ENCODE measurements around the gene KIF20B.
A peak's percentile ranks its signal among the peaks of the same experiment; 100 is the strongest.

Gene KIF20B

GRCh38 chr10:89789188-89789877 lies 87.9 kb downstream of the KIF20B start:
- no peak overlapping the region for H3K4me3 ChIP-seq (ENCODE audit: control insufficient read depth in 1 of 7, extremely low read depth in 1 of 7, insufficient read depth in 4 of 7, low read depth in 2 of 7, low read length in 6 of 7)
- POLR2A ChIA-PET = no interaction called here
- no peaks in the 10 kb centered on the region for H3K9me3 ChIP-seq (ENCODE audit: control extremely low read depth in 1 of 5, control insufficient read depth in 4 of 5, insufficient read depth in 2 of 5, low read depth in 1 of 5, low read length in 4 of 5)
- no peak overlapping the region for H3K27ac ChIP-seq (ENCODE audit: insufficient read depth in 1 of 2, low read depth in 1 of 2, low read length in 2 of 2, poor library complexity in 1 of 2, severe bottlenecking in 2 of 2)
- peaks cover 0 to 3% (median 0%) of the 10 kb centered on the region in 4 experiments for H3K4me1 ChIP-seq (ENCODE audit: control extremely low read depth in 1 of 4, control insufficient read depth in 4 of 4, insufficient read depth in 4 of 4, low read length in 3 of 4)
- WGBS (ENCODE audit: insufficient coverage) = 72% methylated on average over 6 of the region's 7 CpGs
- CTCF ChIA-PET = no interaction called here
- H3K27me3 ChIP-seq (replicated peaks in 2 of 5; ENCODE audit: control insufficient read depth in 4 of 5, insufficient read depth in 5 of 5, low read length in 4 of 5) = peaks cover 0 to 1% (median 0%) of the 10 kb centered on the region in 5 experiments
- no peaks in the 10 kb centered on the region for H3K36me3 ChIP-seq (ENCODE audit: control insufficient read depth in 4 of 4, insufficient read depth in 4 of 4, low read length in 3 of 4)
- DNase-seq = no peak

DNA sequence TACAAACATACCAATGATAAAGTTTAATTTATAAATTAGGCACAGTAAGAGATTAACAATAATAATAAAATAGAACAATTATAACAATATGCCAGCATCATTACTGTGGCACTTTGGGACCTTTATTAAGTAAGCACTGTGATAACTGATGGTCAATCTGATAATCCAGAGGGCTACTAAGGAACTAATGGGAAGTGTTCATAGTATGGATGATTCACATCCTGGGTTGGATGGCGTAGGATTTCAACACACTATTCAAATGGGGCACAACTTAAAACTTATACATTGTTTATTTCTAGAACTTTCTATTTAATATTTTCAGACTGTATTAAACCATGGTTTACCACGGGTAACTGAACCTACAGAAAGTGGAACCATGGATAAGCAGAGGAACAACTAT lies 90.8 kb downstream of the KIF20B start:
- H3K36me3 ChIP-seq (ENCODE audit: control insufficient read depth in 4 of 4, insufficient read depth in 4 of 4, low read length in 3 of 4) = no peaks in the 10 kb centered on the region
- ChIA-PET POLR2A (no interaction called here), CTCF (interaction anchor here (1.2 kb wide), 1 partner anchor 8 kb away, joined by 3 read pairs; no protein-coding TSS in a partner anchor)
- WGBS (ENCODE audit: insufficient coverage) = no CpG with 5 or more reads among the region's 2 CpGs
- peaks cover 0 to 1% (median 0%) of the 10 kb centered on the region in 5 experiments for H3K27me3 ChIP-seq (replicated peaks in 2 of 5; ENCODE audit: control insufficient read depth in 4 of 5, insufficient read depth in 5 of 5, low read length in 4 of 5)
- no peak overlapping the region for H3K27ac ChIP-seq (ENCODE audit: insufficient read depth in 1 of 2, low read depth in 1 of 2, low read length in 2 of 2, poor library complexity in 1 of 2, severe bottlenecking in 2 of 2)
- H3K4me1 ChIP-seq (ENCODE audit: control extremely low read depth in 1 of 4, control insufficient read depth in 4 of 4, insufficient read depth in 4 of 4, low read length in 3 of 4) = peaks cover 0 to 3% (median under 1%) of the 10 kb centered on the region in 4 experiments
- no peak overlapping the region for H3K4me3 ChIP-seq (ENCODE audit: control insufficient read depth in 1 of 7, extremely low read depth in 1 of 7, insufficient read depth in 4 of 7, low read depth in 2 of 7, low read length in 6 of 7)
- no peak for DNase-seq
- no peaks in the 10 kb centered on the region for H3K9me3 ChIP-seq (ENCODE audit: control extremely low read depth in 1 of 5, control insufficient read depth in 4 of 5, insufficient read depth in 2 of 5, low read depth in 1 of 5, low read length in 4 of 5)

DNA sequence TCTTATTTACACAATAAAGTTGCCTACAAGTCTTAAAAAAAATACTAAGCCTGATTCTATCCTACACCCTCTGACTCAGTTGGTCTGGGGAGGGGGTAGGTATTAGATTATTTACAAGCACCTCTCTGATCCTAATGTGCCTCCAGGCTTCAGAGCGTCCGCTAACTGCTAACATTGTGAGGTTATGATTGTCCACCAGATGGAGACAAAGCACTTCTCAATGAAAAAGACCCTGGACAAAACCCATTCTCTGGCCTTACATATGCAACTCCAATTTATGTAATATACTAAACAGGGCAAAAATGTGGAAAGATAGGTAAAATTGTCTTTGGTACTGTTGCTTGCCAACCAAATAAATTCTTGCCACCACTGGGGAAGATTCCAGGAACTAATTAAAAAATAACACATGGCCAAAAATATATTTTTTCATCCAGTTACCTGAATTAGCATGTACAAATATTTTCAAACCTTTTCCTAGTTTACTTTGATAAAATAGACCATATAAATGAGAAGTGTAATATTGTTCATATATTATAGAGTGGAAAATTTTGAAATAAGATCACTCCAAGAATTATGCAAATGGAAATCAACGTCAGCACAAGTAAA lies 92.4 kb downstream of the KIF20B start:
- POLR2A ChIA-PET = no interaction called here
- no CpG with 5 or more reads among the region's 3 CpGs for WGBS (ENCODE audit: insufficient coverage)
- CTCF ChIA-PET = interaction anchor here (1.1 to 2.6 kb wide), 6 partner anchors 9 to 1067 kb away, joined by 3 to 8 read pairs (median 3); no protein-coding TSS in a partner anchor

DNA sequence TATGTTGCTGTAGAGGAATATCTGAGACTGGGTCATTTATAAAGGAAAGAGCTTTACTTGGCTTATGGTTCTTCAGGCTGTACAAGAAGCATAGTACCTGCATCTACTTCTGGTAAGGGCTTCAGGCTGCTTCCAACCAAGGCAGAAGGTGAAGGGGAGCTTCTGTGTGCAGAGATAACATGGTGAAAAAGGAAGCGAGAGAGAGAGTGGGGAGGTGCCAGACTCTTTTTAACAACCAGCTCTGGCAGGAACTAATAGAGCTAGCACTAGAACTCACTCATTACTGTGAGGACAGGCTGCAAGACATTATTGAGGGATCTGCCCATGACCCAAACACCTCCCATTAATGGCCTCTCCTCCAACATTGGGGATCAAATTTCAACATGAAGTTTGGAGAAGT lies 94.5 kb downstream of the KIF20B start:
- CTCF ChIA-PET = interaction anchor here (2.6 kb wide), 1 partner anchor 1065 kb away, joined by 8 read pairs; no protein-coding TSS in a partner anchor
- H3K36me3 ChIP-seq (ENCODE audit: control insufficient read depth in 4 of 4, insufficient read depth in 4 of 4, low read length in 3 of 4) = no peaks in the 10 kb centered on the region
- peaks cover 0 to 2% (median 0%) of the 10 kb centered on the region in 4 experiments for H3K4me1 ChIP-seq (ENCODE audit: control extremely low read depth in 1 of 4, control insufficient read depth in 4 of 4, insufficient read depth in 4 of 4, low read length in 3 of 4)
- no peak overlapping the region for H3K27ac ChIP-seq (ENCODE audit: insufficient read depth in 1 of 2, low read depth in 1 of 2, low read length in 2 of 2, poor library complexity in 1 of 2, severe bottlenecking in 2 of 2)
- H3K4me3 ChIP-seq (ENCODE audit: control insufficient read depth in 1 of 7, extremely low read depth in 1 of 7, insufficient read depth in 4 of 7, low read depth in 2 of 7, low read length in 6 of 7) = no peak overlapping the region
- peak in 1 of 3 donors; percentile 22 for DNase-seq
- no peaks in the 10 kb centered on the region for H3K27me3 ChIP-seq (replicated peaks in 2 of 5; ENCODE audit: control insufficient read depth in 4 of 5, insufficient read depth in 5 of 5, low read length in 4 of 5)
- H3K9me3 ChIP-seq (ENCODE audit: control extremely low read depth in 1 of 5, control insufficient read depth in 4 of 5, insufficient read depth in 2 of 5, low read depth in 1 of 5, low read length in 4 of 5) = no peaks in the 10 kb centered on the region
- 75% methylated on average over 1 of the region's 1 CpG for WGBS (ENCODE audit: insufficient coverage)
- POLR2A ChIA-PET = no interaction called here

More for the DNA sequence above, 92.4 kb downstream of the KIF20B start:
- H3K27me3 ChIP-seq (replicated peaks in 2 of 5; ENCODE audit: control insufficient read depth in 4 of 5, insufficient read depth in 5 of 5, low read length in 4 of 5) = peaks cover 0 to 1% (median 0%) of the 10 kb centered on the region in 5 experiments
- peak; percentile 59 to 79 (median 75) for DNase-seq
- H3K36me3 ChIP-seq (ENCODE audit: control insufficient read depth in 4 of 4, insufficient read depth in 4 of 4, low read length in 3 of 4) = no peaks in the 10 kb centered on the region
- H3K4me3 ChIP-seq (ENCODE audit: control insufficient read depth in 1 of 7, extremely low read depth in 1 of 7, insufficient read depth in 4 of 7, low read depth in 2 of 7, low read length in 6 of 7) = no peak overlapping the region
- no peaks in the 10 kb centered on the region for H3K9me3 ChIP-seq (ENCODE audit: control extremely low read depth in 1 of 5, control insufficient read depth in 4 of 5, insufficient read depth in 2 of 5, low read depth in 1 of 5, low read length in 4 of 5)
- H3K4me1 ChIP-seq (ENCODE audit: control extremely low read depth in 1 of 4, control insufficient read depth in 4 of 4, insufficient read depth in 4 of 4, low read length in 3 of 4) = peaks cover 0 to 3% (median under 1%) of the 10 kb centered on the region in 4 experiments
- no peak overlapping the region for H3K27ac ChIP-seq (ENCODE audit: insufficient read depth in 1 of 2, low read depth in 1 of 2, low read length in 2 of 2, poor library complexity in 1 of 2, severe bottlenecking in 2 of 2)

GRCh38 chr10:89798092-89798491 lies 96.7 kb downstream of the KIF20B start:
- Histone ChIP-seq H3K36me3 (ENCODE audit: control insufficient read depth in 4 of 4, insufficient read depth in 4 of 4, low read length in 3 of 4) (no peaks in the 10 kb centered on the region), H3K27me3 (replicated peaks in 2 of 5; ENCODE audit: control insufficient read depth in 4 of 5, insufficient read depth in 5 of 5, low read length in 4 of 5) (no peaks in the 10 kb centered on the region), H3K9me3 (ENCODE audit: control extremely low read depth in 1 of 5, control insufficient read depth in 4 of 5, insufficient read depth in 2 of 5, low read depth in 1 of 5, low read length in 4 of 5) (no peaks in the 10 kb centered on the region), H3K4me1 (ENCODE audit: control extremely low read depth in 1 of 4, control insufficient read depth in 4 of 4, insufficient read depth in 4 of 4, low read length in 3 of 4) (peaks cover 0 to 2% (median 0%) of the 10 kb centered on the region in 4 experiments), H3K4me3 (ENCODE audit: control insufficient read depth in 1 of 7, extremely low read depth in 1 of 7, insufficient read depth in 4 of 7, low read depth in 2 of 7, low read length in 6 of 7) (no peak overlapping the region), H3K27ac (ENCODE audit: insufficient read depth in 1 of 2, low read depth in 1 of 2, low read length in 2 of 2, poor library complexity in 1 of 2, severe bottlenecking in 2 of 2) (no peak overlapping the region)
- no peak for DNase-seq
- no CpG with 5 or more reads among the region's 2 CpGs for WGBS (ENCODE audit: insufficient coverage)
- ChIA-PET POLR2A (no interaction called here), CTCF (no interaction called here)

- Histone ChIP-seq H3K27me3 (replicated peaks in 2 of 5; ENCODE audit: control insufficient read depth in 4 of 5, insufficient read depth in 5 of 5, low read length in 4 of 5) (no peaks in the 10 kb centered on the region), H3K27ac (ENCODE audit: insufficient read depth in 1 of 2, low read depth in 1 of 2, low read length in 2 of 2, poor library complexity in 1 of 2, severe bottlenecking in 2 of 2) (no peak overlapping the region), H3K4me1 (ENCODE audit: control extremely low read depth in 1 of 4, control insufficient read depth in 4 of 4, insufficient read depth in 4 of 4, low read length in 3 of 4) (peaks cover 0 to 2% (median 0%) of the 10 kb centered on the region in 4 experiments), H3K4me3 (ENCODE audit: control insufficient read depth in 1 of 7, extremely low read depth in 1 of 7, insufficient read depth in 4 of 7, low read depth in 2 of 7, low read length in 6 of 7) (no peak overlapping the region), H3K9me3 (ENCODE audit: control extremely low read depth in 1 of 5, control insufficient read depth in 4 of 5, insufficient read depth in 2 of 5, low read depth in 1 of 5, low read length in 4 of 5) (no peaks in the 10 kb centered on the region), H3K36me3 (ENCODE audit: control insufficient read depth in 4 of 4, insufficient read depth in 4 of 4, low read length in 3 of 4) (no peaks in the 10 kb centered on the region)
- POLR2A ChIA-PET = no interaction called here
- no peak for DNase-seq
- WGBS (ENCODE audit: insufficient coverage) = 100% methylated on average over 2 of the region's 2 CpGs
- CTCF ChIA-PET = interaction anchor here (0.8 to 1.1 kb wide), 2 partner anchors 12 to 1063 kb away, joined by 3 read pairs; no protein-coding TSS in a partner anchor
Measured at GRCh38 chr10:89799573-89799972, 98.2 kb downstream of the KIF20B start.

DNA sequence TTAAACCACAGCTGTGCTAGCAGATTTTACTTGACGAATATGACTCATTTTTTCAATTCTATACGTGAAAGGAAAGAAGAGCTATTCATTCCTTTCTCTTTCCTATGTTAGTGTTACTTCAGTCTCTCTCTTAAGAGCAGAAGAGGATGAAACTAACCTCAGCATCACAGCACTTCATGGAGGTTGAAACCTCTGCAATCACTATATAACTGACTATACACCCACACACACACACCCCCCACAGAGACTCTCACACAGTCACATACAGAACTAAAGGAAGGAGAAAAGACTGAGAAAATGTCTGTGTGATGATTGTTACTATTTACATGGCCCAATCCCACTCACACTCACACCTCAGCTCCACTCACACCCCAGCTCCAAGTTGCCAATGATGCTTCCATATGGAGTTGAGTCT lies 104.2 kb downstream of the KIF20B start:
- Histone ChIP-seq H3K4me1 (ENCODE audit: control extremely low read depth in 1 of 4, control insufficient read depth in 4 of 4, insufficient read depth in 4 of 4, low read length in 3 of 4) (no peaks in the 10 kb centered on the region), H3K4me3 (ENCODE audit: control insufficient read depth in 1 of 7, extremely low read depth in 1 of 7, insufficient read depth in 4 of 7, low read depth in 2 of 7, low read length in 6 of 7) (no peak overlapping the region), H3K27me3 (replicated peaks in 2 of 5; ENCODE audit: control insufficient read depth in 4 of 5, insufficient read depth in 5 of 5, low read length in 4 of 5) (peaks cover 0 to 4% (median 0%) of the 10 kb centered on the region in 5 experiments), H3K36me3 (ENCODE audit: control insufficient read depth in 4 of 4, insufficient read depth in 4 of 4, low read length in 3 of 4) (no peaks in the 10 kb centered on the region), H3K27ac (ENCODE audit: insufficient read depth in 1 of 2, low read depth in 1 of 2, low read length in 2 of 2, poor library complexity in 1 of 2, severe bottlenecking in 2 of 2) (no peak overlapping the region), H3K9me3 (ENCODE audit: control extremely low read depth in 1 of 5, control insufficient read depth in 4 of 5, insufficient read depth in 2 of 5, low read depth in 1 of 5, low read length in 4 of 5) (no peaks in the 10 kb centered on the region)
- no peak for DNase-seq
- CTCF ChIA-PET = interaction anchor here (1.0 kb wide), 1 partner anchor 9 kb away, joined by 3 read pairs; no protein-coding TSS in a partner anchor
- POLR2A ChIA-PET = no interaction called here
- WGBS (ENCODE audit: insufficient coverage) = 100% methylated on average over 2 of the region's 2 CpGs

Data from common myeloid progenitor, CD34-positive (primary cell).